ENCODE results near the gene MRPS34.

Gene MRPS34

DNA sequence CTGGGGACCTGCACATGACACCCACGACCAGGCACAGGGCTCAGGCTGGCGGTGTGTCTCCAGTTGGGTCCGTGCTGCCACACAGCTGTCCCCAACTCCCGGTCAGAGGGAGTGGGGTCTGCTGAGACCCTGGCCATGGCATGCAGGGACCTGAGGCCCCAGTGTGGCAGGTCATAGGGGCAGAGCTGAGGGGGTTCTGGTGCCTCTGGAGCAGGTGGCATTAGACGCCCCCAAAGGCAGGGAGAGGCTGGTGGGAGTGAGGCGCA lies 14.1 kb upstream of the MRPS34 start:
- Histone ChIP-seq H3K36me3 (ENCODE audit: insufficient read depth, low read length) (peaks cover 17% of the 10 kb centered on the region), H3K4me1 (ENCODE audit: insufficient read depth, low read length) (peaks cover 13% of the 10 kb centered on the region), H3K27me3 (ENCODE audit: control insufficient read depth in 1 of 2, insufficient read depth in 2 of 2, low read length in 2 of 2) (no peaks in the 10 kb centered on the region), H3K27ac (ENCODE audit: low read depth, low read length) (no peak overlapping the region), H3K4me3 (ENCODE audit: low read depth in 1 of 2, low read length in 2 of 2) (no peak overlapping the region), H3K9me3 (ENCODE audit: low read length) (no peaks in the 10 kb centered on the region), H3K9ac (ENCODE audit: low read length) (no peak overlapping the region)

DNA sequence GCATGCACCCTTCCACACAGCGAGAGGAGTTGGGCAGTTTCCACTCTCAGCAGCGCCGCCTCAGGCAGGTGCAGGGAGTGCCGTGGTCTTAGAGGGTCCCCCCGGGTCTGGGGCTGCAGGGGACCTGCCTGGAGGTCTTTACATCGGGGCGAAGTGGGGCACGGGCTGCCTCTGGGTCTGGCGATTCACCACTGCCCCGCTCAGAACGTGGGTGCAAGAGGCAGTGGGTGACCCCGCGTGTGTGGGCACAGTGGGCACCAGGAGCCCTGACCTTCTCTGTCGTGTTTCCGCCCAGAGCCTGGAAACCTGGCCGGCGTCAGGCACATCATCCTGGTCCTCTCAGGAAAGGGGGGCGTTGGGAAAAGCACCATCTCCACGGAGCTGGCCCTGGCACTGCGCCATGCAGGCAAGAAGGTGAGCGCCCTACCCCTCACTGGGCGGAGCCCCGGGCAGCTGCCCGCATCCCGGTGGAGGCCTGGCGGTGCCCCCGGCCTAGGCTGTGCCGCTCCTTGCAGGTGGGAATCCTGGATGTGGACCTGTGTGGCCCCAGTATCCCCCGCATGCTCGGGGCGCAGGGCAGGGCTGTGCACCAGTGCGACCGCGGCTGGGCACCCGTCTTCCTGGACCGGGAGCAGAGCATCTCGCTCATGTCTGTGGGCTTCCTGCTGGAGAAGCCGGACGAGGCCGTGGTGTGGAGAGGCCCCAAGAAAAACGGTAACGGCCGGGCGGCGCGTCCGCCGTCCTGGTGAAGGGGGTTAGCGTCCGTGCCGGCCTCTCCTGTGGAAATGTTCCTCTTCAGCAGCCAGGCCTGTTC lies 13.5 kb upstream of the MRPS34 start:
- Histone ChIP-seq H3K9ac (ENCODE audit: low read length) (no peak overlapping the region), H3K36me3 (ENCODE audit: insufficient read depth, low read length) (peaks cover 17% of the 10 kb centered on the region), H3K27me3 (ENCODE audit: control insufficient read depth in 1 of 2, insufficient read depth in 2 of 2, low read length in 2 of 2) (no peaks in the 10 kb centered on the region), H3K4me3 (ENCODE audit: low read depth in 1 of 2, low read length in 2 of 2) (no peak overlapping the region), H3K27ac (ENCODE audit: low read depth, low read length) (no peak overlapping the region), H3K9me3 (ENCODE audit: low read length) (no peaks in the 10 kb centered on the region), H3K4me1 (ENCODE audit: insufficient read depth, low read length) (peaks cover 15% of the 10 kb centered on the region)

DNA sequence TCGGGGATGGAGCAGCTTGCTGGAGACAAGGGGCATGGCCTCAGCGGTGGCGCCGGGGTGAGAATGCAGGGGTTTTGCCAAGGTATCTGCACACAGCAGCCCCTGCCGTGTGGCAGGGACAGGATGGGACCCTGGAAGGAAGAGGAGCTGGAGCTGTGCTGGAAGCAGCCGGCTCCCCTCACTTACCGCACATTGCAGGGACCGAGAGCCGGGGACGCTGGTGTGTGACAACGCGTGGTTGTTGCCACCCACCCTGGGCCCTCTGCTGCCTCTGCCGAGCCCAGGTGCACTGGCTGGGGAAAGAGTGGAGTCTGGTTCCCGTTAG lies 12.9 kb upstream of the MRPS34 start:
- Histone ChIP-seq H3K9ac (ENCODE audit: low read length) (no peak overlapping the region), H3K27ac (ENCODE audit: low read depth, low read length) (no peak overlapping the region), H3K4me1 (ENCODE audit: insufficient read depth, low read length) (peaks cover 22% of the 10 kb centered on the region), H3K9me3 (ENCODE audit: low read length) (no peaks in the 10 kb centered on the region), H3K36me3 (ENCODE audit: insufficient read depth, low read length) (peaks cover 20% of the 10 kb centered on the region), H3K27me3 (ENCODE audit: control insufficient read depth in 1 of 2, insufficient read depth in 2 of 2, low read length in 2 of 2) (no peaks in the 10 kb centered on the region), H3K4me3 (ENCODE audit: low read depth in 1 of 2, low read length in 2 of 2) (no peak overlapping the region)

DNA sequence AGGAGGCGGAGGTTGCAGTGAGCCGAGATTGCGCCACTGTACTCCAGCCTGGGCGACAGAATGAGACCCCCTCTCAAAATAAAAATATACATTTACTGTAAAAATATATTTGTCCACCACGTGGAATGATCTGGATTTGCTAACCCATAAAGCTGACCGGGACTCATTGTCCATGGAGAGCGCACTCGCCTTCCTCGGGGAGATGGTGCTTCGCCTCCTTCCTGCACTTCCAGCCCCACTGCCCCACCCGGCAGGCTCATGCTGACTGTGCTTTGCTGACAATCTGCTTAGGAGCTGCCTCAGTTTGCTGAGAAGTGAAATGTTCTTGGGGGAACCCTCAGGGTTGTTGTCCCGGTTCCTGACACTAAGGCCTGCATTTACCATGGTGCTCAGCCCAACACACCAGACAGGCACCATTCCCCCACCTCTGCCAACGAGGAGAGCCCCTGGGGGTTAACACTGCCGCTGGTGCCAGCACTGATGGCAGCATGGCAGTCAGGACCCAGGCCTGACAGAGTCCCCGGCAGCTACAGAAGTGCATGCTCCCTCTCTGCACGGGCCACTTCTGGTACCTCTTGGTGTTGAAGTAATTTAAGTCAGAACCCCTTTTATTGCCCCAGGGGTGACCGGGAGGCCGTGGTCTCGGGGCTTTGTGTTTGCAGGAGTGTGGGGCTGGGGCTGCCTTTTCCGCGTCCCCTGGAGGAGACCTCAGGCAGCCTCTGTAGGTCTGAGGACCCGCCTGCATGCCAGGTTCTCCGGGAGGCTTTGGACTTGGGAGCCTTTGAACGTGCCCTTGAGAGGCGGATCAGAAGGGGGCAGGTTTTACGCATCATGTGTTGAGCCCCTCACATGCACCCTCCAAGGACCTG lies 12.3 kb upstream of the MRPS34 start:
- Histone ChIP-seq H3K27ac (ENCODE audit: low read depth, low read length) (no peak overlapping the region), H3K4me3 (ENCODE audit: low read depth in 1 of 2, low read length in 2 of 2) (no peak overlapping the region), H3K9ac (ENCODE audit: low read length) (no peak overlapping the region), H3K4me1 (ENCODE audit: insufficient read depth, low read length) (peaks cover 25% of the 10 kb centered on the region), H3K27me3 (ENCODE audit: control insufficient read depth in 1 of 2, insufficient read depth in 2 of 2, low read length in 2 of 2) (no peaks in the 10 kb centered on the region), H3K36me3 (ENCODE audit: insufficient read depth, low read length) (peaks cover 24% of the 10 kb centered on the region), H3K9me3 (ENCODE audit: low read length) (no peaks in the 10 kb centered on the region)

DNA sequence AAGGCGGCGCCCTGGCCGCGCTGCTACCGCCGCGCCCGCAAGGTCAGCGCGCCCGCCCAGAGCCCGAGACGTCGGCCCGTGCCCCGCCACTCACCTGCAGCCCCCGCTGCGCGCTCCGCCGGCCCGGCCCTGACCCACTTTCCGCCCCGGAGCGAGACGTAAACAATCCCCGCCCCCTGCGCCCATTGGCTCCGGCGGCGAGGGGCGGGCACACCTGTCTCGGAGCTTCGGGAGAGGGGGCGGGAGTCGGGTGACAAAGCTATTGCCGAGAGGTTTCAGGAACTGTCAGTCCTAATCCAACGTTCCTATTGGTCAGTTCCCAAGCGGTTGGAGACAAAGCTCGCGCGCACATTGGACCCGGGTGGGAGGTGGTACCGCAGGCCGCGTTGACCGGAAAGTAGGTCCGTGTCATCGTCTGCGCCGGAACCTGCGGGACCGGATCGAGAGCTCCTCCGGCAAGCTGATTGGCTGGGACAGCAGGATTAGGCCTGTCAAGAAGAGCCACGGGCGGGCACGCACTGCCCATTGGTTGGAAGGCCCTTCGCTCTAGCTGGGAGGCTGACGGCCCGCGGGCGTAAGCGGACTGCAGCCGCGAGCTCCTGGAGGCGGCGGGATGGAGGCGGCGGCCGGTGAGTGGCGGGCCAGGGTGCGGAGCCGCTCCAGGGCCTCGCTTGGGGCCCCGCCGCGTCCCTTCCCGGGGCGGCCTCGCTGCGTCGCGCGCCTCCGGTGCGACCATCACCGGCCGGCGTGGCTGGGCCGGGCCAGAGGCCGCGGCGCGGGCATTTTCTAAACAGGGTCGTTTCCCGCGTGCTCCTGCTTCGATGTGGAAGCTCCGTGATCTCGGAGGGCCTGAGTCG lies 9.7 kb upstream of the MRPS34 start, which contains the start of the genes NUBP2 and SPSB3:
Gene NUBP2, plus strand, starts transcription at position 553 of the 857 bp plus-strand sequence. Its CDS starts 61 bp downstream, at position 614.
Gene SPSB3, minus strand, starts transcription at position 164 of the 857 bp plus-strand sequence. CDS start 1,088 bp downstream, outside the sequence.
- no peaks in the 10 kb centered on the region for H3K9me3 ChIP-seq (ENCODE audit: low read length)
- peaks cover 28% of the 10 kb centered on the region for H3K4me1 ChIP-seq (ENCODE audit: insufficient read depth, low read length)
- H3K4me3 ChIP-seq (ENCODE audit: low read depth in 1 of 2, low read length in 2 of 2) = peak within 1 kb of the TSS; percentile 80 to 97
- peak within 1 kb of the TSS; percentile 76 for H3K9ac ChIP-seq (ENCODE audit: low read length)
- peak within 1 kb of the TSS; percentile 80 for H3K27ac ChIP-seq (ENCODE audit: low read depth, low read length)
- peaks cover 24% of the 10 kb centered on the region for H3K36me3 ChIP-seq (ENCODE audit: insufficient read depth, low read length)
- no peaks in the 10 kb centered on the region for H3K27me3 ChIP-seq (ENCODE audit: control insufficient read depth in 1 of 2, insufficient read depth in 2 of 2, low read length in 2 of 2)

DNA sequence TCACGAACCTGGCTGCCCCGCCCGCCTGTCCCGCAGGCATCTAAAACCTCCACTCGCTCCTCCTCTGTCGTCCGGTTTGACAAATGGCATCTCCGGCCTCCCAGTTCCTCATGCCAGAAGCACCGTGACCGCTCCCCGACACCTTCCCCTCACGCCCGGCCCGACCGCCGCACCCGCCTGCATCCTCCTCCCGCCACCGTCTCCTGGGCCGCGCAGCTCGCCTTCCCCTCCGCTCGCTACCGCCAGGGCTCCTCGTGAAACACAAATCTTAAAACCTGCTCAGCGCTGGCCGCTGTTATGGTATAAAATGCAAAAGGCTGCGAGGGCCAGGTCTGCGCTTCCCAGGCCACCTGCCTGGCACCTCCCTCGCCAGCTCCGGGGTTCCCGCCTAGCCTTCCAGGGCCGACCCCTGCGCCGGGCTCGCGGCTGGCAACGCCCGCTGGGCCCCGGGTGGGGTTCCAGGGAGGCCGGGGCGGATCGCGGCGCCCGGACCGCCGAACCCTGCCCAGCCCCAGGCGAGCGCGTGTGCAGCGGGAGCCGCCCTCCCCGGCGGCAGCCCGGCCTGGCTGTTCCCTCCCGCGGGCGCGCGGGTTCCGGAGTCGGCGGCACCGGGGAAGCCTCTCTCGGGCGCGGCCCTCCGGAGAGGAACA lies 8.9 kb upstream of the MRPS34 start:
- H3K36me3 ChIP-seq (ENCODE audit: insufficient read depth, low read length) = peaks cover 24% of the 10 kb centered on the region
- H3K4me1 ChIP-seq (ENCODE audit: insufficient read depth, low read length) = peaks cover 28% of the 10 kb centered on the region
- H3K9me3 ChIP-seq (ENCODE audit: low read length) = no peaks in the 10 kb centered on the region
- H3K27ac ChIP-seq (ENCODE audit: low read depth, low read length) = peak overlapping the region; percentile 77
- H3K27me3 ChIP-seq (ENCODE audit: control insufficient read depth in 1 of 2, insufficient read depth in 2 of 2, low read length in 2 of 2) = no peaks in the 10 kb centered on the region
- H3K4me3 ChIP-seq (ENCODE audit: low read depth in 1 of 2, low read length in 2 of 2) = peak overlapping the region; percentile 65 to 70
- peak overlapping the region; percentile 33 for H3K9ac ChIP-seq (ENCODE audit: low read length)

DNA sequence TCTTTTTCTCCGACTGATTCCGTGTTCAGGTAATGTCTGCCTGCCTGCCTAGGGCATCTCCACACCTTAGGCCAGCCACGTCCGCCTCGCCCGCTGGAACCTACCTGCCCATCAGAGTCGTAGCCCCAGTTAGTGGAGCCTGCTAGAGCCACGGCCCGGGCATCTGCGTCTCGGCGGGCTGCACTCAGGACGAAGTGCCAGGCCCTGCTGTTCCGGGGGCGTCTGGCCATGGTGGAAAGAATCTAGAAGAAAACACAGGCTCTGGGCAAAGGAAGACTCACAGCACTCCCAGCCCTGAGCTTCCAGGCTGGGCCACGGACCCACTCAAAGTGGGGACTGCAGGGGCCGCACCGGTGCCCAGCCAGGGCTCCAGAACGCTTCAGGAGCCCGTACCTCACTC lies 8.3 kb upstream of the MRPS34 start:
- no peak overlapping the region for H3K27ac ChIP-seq (ENCODE audit: low read depth, low read length)
- H3K4me3 ChIP-seq (ENCODE audit: low read depth in 1 of 2, low read length in 2 of 2) = peak overlapping the region; percentile 65 to 70
- peaks cover 28% of the 10 kb centered on the region for H3K4me1 ChIP-seq (ENCODE audit: insufficient read depth, low read length)
- H3K9ac ChIP-seq (ENCODE audit: low read length) = peak overlapping the region; percentile 33
- H3K27me3 ChIP-seq (ENCODE audit: control insufficient read depth in 1 of 2, insufficient read depth in 2 of 2, low read length in 2 of 2) = no peaks in the 10 kb centered on the region
- peaks cover 30% of the 10 kb centered on the region for H3K36me3 ChIP-seq (ENCODE audit: insufficient read depth, low read length)
- H3K9me3 ChIP-seq (ENCODE audit: low read length) = no peaks in the 10 kb centered on the region

DNA sequence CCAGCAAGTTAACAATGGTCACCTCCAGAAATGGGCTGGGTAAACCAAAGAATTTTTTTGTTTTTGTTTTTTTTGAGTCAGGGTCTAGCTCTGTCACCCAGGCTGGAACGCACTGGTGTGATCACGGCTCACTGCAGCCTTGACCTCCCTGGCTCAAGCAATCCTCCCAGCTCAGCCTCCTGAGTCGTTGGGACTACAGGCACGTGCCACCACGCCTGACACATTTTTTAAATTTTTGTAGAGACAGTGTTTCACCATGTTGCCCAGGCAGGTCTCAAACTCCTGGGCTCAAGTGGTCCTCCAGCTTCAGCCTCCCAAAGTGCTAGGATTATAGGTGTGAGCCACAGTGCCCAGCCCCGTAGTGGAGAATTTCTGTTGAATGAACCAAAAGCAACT lies 7.7 kb upstream of the MRPS34 start:
- peaks cover 26% of the 10 kb centered on the region for H3K36me3 ChIP-seq (ENCODE audit: insufficient read depth, low read length)
- no peak overlapping the region for H3K9ac ChIP-seq (ENCODE audit: low read length)
- H3K4me1 ChIP-seq (ENCODE audit: insufficient read depth, low read length) = peaks cover 28% of the 10 kb centered on the region
- no peak overlapping the region for H3K4me3 ChIP-seq (ENCODE audit: low read depth in 1 of 2, low read length in 2 of 2)
- H3K27ac ChIP-seq (ENCODE audit: low read depth, low read length) = no peak overlapping the region
- H3K9me3 ChIP-seq (ENCODE audit: low read length) = no peaks in the 10 kb centered on the region
- H3K27me3 ChIP-seq (ENCODE audit: control insufficient read depth in 1 of 2, insufficient read depth in 2 of 2, low read length in 2 of 2) = no peaks in the 10 kb centered on the region

DNA sequence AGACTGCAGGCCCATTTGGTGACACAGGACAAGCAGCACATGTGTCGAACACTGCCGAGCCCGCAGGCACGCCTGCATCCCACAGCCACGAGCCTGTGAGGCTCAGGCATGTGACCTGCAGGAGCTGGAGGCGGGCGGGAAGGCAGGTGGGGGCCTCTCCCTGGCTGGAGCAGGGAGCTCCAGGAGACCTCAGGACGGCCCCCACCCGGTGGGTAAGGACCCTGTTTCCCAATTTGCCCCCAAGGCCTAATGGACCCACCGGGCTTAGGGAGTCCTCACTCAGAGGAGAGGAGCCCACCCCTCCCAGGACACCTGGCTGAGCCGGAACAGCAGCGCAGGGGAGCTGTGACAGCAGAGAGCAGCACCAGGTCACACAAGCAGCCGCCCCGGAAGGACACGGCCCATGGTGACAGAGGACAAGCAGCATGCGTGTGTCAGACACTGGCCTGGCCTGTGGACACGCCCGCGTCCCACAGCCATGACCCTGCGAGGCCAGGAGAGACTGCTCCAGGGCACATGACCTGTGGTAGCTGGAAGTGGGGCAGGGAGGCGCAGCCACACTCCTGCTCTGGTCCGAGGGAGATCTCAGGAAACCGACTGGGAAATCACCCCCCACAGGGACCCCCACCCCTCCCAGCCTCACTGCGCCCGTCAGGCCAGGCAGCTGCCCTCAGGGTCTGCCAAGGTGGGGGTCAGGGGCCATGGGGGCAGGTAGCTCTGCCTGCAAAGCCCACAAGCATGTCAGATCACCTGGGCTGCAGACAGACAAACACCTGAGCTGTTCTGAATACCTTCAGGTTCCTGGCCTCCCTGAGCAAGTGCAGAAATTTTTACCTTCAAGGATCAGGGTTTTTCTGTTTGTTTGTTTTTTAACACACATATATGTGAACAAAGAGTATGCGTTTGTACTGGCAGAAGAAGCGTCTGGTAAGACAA lies 7.1 kb upstream of the MRPS34 start:
- Histone ChIP-seq H3K27me3 (ENCODE audit: control insufficient read depth in 1 of 2, insufficient read depth in 2 of 2, low read length in 2 of 2) (no peaks in the 10 kb centered on the region), H3K9ac (ENCODE audit: low read length) (no peak overlapping the region), H3K36me3 (ENCODE audit: insufficient read depth, low read length) (peaks cover 28% of the 10 kb centered on the region), H3K4me3 (ENCODE audit: low read depth in 1 of 2, low read length in 2 of 2) (no peak overlapping the region), H3K27ac (ENCODE audit: low read depth, low read length) (no peak overlapping the region), H3K4me1 (ENCODE audit: insufficient read depth, low read length) (peaks cover 24% of the 10 kb centered on the region), H3K9me3 (ENCODE audit: low read length) (no peaks in the 10 kb centered on the region)

DNA sequence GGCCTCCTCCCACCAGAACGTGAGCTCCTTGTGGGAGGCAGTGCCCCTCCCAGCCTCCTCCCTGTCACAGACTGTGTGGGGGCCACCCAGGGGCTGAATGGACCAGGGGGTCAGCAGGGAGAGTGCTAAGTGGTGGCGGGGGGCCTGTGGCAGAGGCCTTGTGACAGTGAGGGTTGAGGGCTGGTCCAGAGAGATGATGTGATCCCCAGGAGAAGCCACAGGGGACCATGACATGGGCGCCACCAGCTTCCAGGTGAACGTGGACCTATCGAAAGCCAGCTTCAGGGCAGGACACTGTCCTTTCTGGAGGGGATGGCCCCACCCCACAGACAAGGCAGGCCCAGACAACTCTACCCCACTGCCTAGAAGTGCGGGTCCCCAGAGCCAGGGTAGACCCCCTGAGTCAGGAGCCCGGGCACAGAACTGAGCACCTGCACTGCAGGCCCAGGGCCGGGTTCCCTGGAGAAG lies 6.3 kb upstream of the MRPS34 start:
- Histone ChIP-seq H3K4me1 (ENCODE audit: insufficient read depth, low read length) (peaks cover 29% of the 10 kb centered on the region), H3K9me3 (ENCODE audit: low read length) (no peaks in the 10 kb centered on the region), H3K36me3 (ENCODE audit: insufficient read depth, low read length) (peaks cover 29% of the 10 kb centered on the region), H3K4me3 (ENCODE audit: low read depth in 1 of 2, low read length in 2 of 2) (no peak overlapping the region), H3K9ac (ENCODE audit: low read length) (no peak overlapping the region), H3K27ac (ENCODE audit: low read depth, low read length) (no peak overlapping the region), H3K27me3 (ENCODE audit: control insufficient read depth in 1 of 2, insufficient read depth in 2 of 2, low read length in 2 of 2) (no peaks in the 10 kb centered on the region)
